Loucy (cell line): ENCODE results near the gene KCNJ12.
"Not testable (repeated sequence)": the region's sequence is repeated elsewhere in the genome, so short reads cannot be mapped to it uniquely, and the experiment has no call there.

ENCODE experiments used
- CTCF ChIP-seq: fragments of 200-600 bp; sonication (generic); conservative IDR thresholded peaks from 2 replicates; pipeline ENCODE4 v1.5.1; 2014; ENCODE audit warnings: mild to moderate bottlenecking, antibody characterized with exemption, low read length
- EZH2phosphoT487 ChIP-seq: fragments of 200-600 bp; IDR thresholded peaks from 2 replicates; pipeline ENCODE4 v1.6.1; 2018; ENCODE audit warnings: antibody characterized with exemption, mild to moderate bottlenecking, moderate library complexity, borderline replicate concordance

- not testable (repeated sequence) for TF ChIP-seq EZH2phosphoT487, CTCF
Measured at GRCh38 chr17:21412207-21412681, 36.1 kb downstream of the KCNJ12 start.
